Measurements from ENCODE around the gene DPY30. TPM values are rescaled to one million over a fixed set of nuclear protein-coding genes. Genes with fewer than 3 reads are reported as not detected.
A peak's percentile ranks its signal among the peaks of the same experiment; 100 is the strongest.

Gene DPY30
- total RNA-seq, 1 donor from 2014 or later, result 63.7 TPM

GRCh38 chr2:31979018-31979417 is 60.6 kb downstream of the DPY30 start:
- DNase-seq (ENCODE audit: low spot score in 2 of 2, unreplicated experiment in 2 of 2), result no peak
- TF ChIP-seq CTCF (IDR thresholded peaks at IDR 0.05; ENCODE audit: unreplicated experiment), result no peak
- H3K4me3 Mint-ChIP-seq, result no peak overlapping the region
- peaks cover 7% of the 10 kb centered on the region for H3K36me3 Mint-ChIP-seq
- no peaks in the 10 kb centered on the region for H3K27me3 Mint-ChIP-seq (ENCODE audit: low read depth)
- no peaks in the 10 kb centered on the region for H3K9me3 Mint-ChIP-seq
- peak overlapping the region; percentile 6 for H3K27ac Mint-ChIP-seq
- peaks cover 10% of the 10 kb centered on the region for H3K4me1 Mint-ChIP-seq

GRCh38 chr2:31978436-31978835 is 61.2 kb downstream of the DPY30 start:
- Mint-ChIP-seq H3K27ac (no peak overlapping the region), H3K27me3 (ENCODE audit: low read depth) (no peaks in the 10 kb centered on the region), H3K4me1 (peaks cover 10% of the 10 kb centered on the region), H3K4me3 (no peak overlapping the region), H3K9me3 (no peaks in the 10 kb centered on the region), H3K36me3 (peaks cover 4% of the 10 kb centered on the region)
- DNase-seq (ENCODE audit: low spot score in 2 of 2, unreplicated experiment in 2 of 2), result no peak
- TF ChIP-seq CTCF (IDR thresholded peaks at IDR 0.05; ENCODE audit: unreplicated experiment), result no peak

Other genes with a start within 250 kb of the DPY30 start
- gene MEMO1, start 28.8 kb downstream of the DPY30 start, total RNA-seq, result 49.5 to 53.7 TPM (median 52.7 TPM) in 3 replicates
- gene SPAST, start 23.8 kb upstream of the DPY30 start, total RNA-seq, result 33.5 to 35.3 TPM (median 34.3 TPM) in 3 replicates
- 30.2 to 33.2 TPM (median 31.1 TPM) in 3 replicates for gene SLC30A6, start 126.1 kb upstream of the DPY30 start, total RNA-seq
- not detected in 3 replicates for gene NLRC4, start 225.1 kb upstream of the DPY30 start, total RNA-seq
- gene YIPF4, start 238.1 kb upstream of the DPY30 start, total RNA-seq, result 38.5 to 43.4 TPM (median 42.4 TPM) in 3 replicates